ENCODE data around the gene MICAL3. TPM values are rescaled to one million over a fixed set of nuclear protein-coding genes. Genes with fewer than 3 reads are reported as not detected.
A peak's percentile ranks its signal among the peaks of the same experiment; 100 is the strongest.

The MICAL3 gene
- polyA plus RNA-seq, 3 donors: 0.23 to 0.84 TPM; not detected in 1

DNA sequence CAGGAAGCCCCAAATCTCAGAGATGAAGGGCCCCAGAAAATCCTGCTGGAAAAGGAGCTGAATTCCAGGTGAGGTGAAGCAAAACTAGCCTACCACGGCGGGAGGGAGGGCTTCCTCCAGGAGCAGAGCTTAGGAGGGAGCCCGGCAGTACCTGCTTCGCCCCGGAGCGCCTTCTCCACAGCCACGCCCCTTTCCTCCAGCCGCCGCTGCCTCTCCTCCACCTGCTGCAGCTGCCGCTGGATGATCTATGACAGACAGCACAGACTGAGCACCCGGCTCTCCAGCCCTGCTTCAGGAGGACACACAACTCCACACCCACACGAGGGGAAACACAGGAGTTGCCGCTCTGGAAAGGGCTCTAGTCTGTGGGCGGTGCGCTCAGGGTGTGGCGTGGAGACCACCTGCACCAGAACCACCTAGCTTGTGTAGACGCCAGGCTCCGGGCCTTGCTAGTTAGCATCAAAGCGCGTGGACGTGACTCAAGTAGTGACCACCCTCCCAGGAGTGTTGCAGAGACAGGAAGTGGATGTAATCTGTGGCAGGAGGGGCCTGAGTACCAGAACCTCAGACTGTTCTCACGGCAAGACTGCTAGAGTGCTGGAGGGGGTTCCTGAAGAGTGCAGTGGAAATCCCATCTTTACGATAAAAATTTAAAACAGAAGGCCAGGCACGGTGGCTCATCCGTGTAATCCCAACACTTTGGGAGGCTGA lies 215.5 kb downstream of the MICAL3 start:
- H3K27ac Mint-ChIP-seq: peak overlapping the region in 1 of 7 donors; percentile 9
- H3K36me3 ChIP-seq (replicated peaks in 1 of 2; ENCODE audit: control insufficient read depth in 1 of 2, insufficient read depth in 2 of 2, low read length in 2 of 2): no peaks in the 10 kb centered on the region
- peaks cover 0 to 1% (median 1%) of the 10 kb centered on the region in 3 donors for H3K27me3 Mint-ChIP-seq (ENCODE audit: low read depth in 3 of 3)

More for the DNA sequence above, 215.5 kb downstream of the MICAL3 start:
- H3K4me1 Mint-ChIP-seq: no peaks in the 10 kb centered on the region
- H3K4me3 Mint-ChIP-seq: no peak overlapping the region
- H3K4me3 ChIP-seq (replicated peaks in 1 of 3; ENCODE audit: low read depth in 2 of 3, low read length in 3 of 3): no peak overlapping the region
- no peaks in the 10 kb centered on the region for H3K27me3 ChIP-seq (ENCODE audit: control insufficient read depth in 2 of 2, insufficient read depth in 2 of 2, low read length in 2 of 2)
- TF ChIP-seq CTCF (IDR thresholded peaks at IDR 0.05): no peak
- 96% methylated on average over 24 of the region's 25 CpGs for WGBS (ENCODE audit: insufficient coverage)
- no peak overlapping the region for H2AFZ ChIP-seq (ENCODE audit: insufficient read depth, low read depth, low read length, poor library complexity, severe bottlenecking)
- no peaks in the 10 kb centered on the region for H3K9me3 Mint-ChIP-seq
- intact Hi-C loops (cut with micrococcal nuclease): no loop called here
- DNase-seq: no peak
- no peaks in the 10 kb centered on the region for H3K36me3 Mint-ChIP-seq
- H3K9me3 ChIP-seq (replicated peaks in 1 of 2; ENCODE audit: control insufficient read depth in 1 of 2, insufficient read depth in 1 of 2, low read length in 2 of 2): no peaks in the 10 kb centered on the region
- no peaks in the 10 kb centered on the region for H3K4me1 ChIP-seq (ENCODE audit: control insufficient read depth in 1 of 2, insufficient read depth in 2 of 2, low read length in 2 of 2)
- no peak overlapping the region for H3K4me2 ChIP-seq (replicated peaks; ENCODE audit: extremely low read depth, low read length, poor library complexity, severe bottlenecking)
- no peaks in the 10 kb centered on the region for H4K20me1 ChIP-seq (ENCODE audit: insufficient read depth, low read length)
- H3K9ac ChIP-seq (ENCODE audit: insufficient read depth, low read length, poor library complexity, severe bottlenecking): no peak overlapping the region
- H3K79me2 ChIP-seq (ENCODE audit: insufficient read depth, low read length): no peaks in the 10 kb centered on the region
- H3K27ac ChIP-seq (ENCODE audit: low read depth in 1 of 2, low read length in 2 of 2): no peak overlapping the region

Measured in CD14-positive monocyte (primary cell).